Measurements from ENCODE around the gene MICA.
"Not testable (repeated sequence)": the region's sequence is repeated elsewhere in the genome, so short reads cannot be mapped to it uniquely, and the experiment has no call there.

The MICA gene

GRCh38 chr6:31426395-31427354, 23.3 kb downstream of the MICA start:
- Histone ChIP-seq H3K9me3 (no peaks in the 10 kb centered on the region), H3K27ac (no peak overlapping the region), H3K27me3 (peaks cover 52% of the 10 kb centered on the region), H3K4me1 (ENCODE audit: control insufficient read depth in 1 of 2, insufficient read depth in 1 of 2, low read depth in 1 of 2, low read length in 1 of 2) (no peaks in the 10 kb centered on the region), H3K36me3 (no peaks in the 10 kb centered on the region), H3K4me3 (ENCODE audit: low read depth in 1 of 2, low read length in 1 of 2) (no peak overlapping the region)
- TF ChIP-seq CTCF (IDR thresholded peaks at IDR 0.05): no peak

DNA sequence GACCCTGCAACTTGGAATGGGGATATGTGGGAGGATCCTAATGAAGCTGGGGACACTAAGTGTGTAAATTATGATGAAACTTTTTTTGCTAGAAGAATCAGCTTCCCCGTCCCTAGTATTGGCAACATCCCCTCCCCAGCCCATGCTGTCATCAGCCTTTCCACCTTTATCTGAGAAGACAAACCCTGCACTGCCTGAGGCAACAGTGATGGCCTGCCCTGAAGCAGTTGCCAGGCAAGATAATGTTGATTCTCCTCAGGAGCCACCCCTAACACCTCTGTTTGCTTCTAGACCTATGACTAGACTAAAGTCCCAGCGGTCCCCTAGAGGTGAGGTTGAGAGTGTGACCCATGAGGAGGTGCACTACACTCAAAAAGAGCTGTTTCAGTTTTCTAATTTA, 27.1 kb downstream of the MICA start:
- no peak for TF ChIP-seq CTCF (IDR thresholded peaks at IDR 0.05)
- Histone ChIP-seq H3K27ac (no peak overlapping the region), H3K4me3 (ENCODE audit: low read depth in 1 of 2, low read length in 1 of 2) (no peak overlapping the region), H3K4me1 (ENCODE audit: control insufficient read depth in 1 of 2, insufficient read depth in 1 of 2, low read depth in 1 of 2, low read length in 1 of 2) (no peaks in the 10 kb centered on the region), H3K27me3 (peaks cover 25% of the 10 kb centered on the region), H3K36me3 (no peaks in the 10 kb centered on the region), H3K9me3 (no peaks in the 10 kb centered on the region)

DNA sequence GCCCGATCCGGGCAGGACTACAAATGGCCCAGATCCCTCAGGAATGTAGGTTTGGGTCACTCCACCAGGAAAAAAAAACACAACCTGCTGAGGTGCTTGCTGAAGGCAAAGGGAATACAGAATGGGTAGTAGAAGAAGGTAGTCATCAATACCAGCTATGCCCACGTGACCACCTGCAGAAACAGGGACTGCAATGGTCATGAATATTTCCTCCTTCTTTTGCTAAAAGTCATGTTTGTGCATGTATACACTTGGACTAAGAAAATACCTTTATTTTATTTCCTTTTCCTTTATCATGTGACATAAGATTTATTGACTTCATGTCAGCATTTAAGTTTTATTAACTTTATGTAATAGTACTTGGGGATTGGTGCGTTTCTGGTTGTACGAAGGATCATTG, 31.7 kb downstream of the MICA start:
- not testable (repeated sequence) for H3K36me3 ChIP-seq; H3K27ac ChIP-seq; H3K4me3 ChIP-seq (ENCODE audit: low read depth in 1 of 2, low read length in 1 of 2); H3K9me3 ChIP-seq; H3K4me1 ChIP-seq (ENCODE audit: control insufficient read depth in 1 of 2, insufficient read depth in 1 of 2, low read depth in 1 of 2, low read length in 1 of 2)
- peaks cover 55% of the 10 kb centered on the region for H3K27me3 ChIP-seq

DNA sequence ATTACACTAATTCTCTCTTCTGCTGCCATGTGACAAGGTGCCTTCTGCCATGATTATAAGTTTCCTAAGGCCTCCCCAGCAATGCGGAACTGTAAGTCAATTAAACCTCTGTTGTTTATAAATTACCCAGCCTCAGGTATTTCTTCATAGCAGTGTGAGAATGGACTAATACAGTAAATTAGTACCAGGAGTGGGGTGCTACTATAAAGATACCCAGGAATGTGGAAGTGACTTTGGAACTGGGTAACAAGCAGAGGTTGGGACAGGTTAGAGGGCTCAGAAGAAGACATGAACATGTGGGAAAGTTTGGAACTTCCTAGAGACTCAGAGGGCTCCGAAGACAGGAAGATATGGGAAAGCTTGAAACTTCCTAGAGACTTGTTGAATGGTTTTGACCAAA, 34.8 kb downstream of the MICA start:
- H3K4me3 ChIP-seq (ENCODE audit: low read depth in 1 of 2, low read length in 1 of 2): no peak overlapping the region
- no peaks in the 10 kb centered on the region for H3K36me3 ChIP-seq
- H3K27me3 ChIP-seq: peaks cover 84% of the 10 kb centered on the region
- H3K9me3 ChIP-seq: no peaks in the 10 kb centered on the region
- no peak overlapping the region for H3K27ac ChIP-seq
- peaks cover 0 to 7% of the 10 kb centered on the region in 2 experiments for H3K4me1 ChIP-seq (ENCODE audit: control insufficient read depth in 1 of 2, insufficient read depth in 1 of 2, low read depth in 1 of 2, low read length in 1 of 2)
- no peak for TF ChIP-seq CTCF (IDR thresholded peaks at IDR 0.05)

- Histone ChIP-seq H3K27ac (no peak overlapping the region), H3K4me1 (ENCODE audit: control insufficient read depth in 1 of 2, insufficient read depth in 1 of 2, low read depth in 1 of 2, low read length in 1 of 2) (peaks cover 0 to 7% of the 10 kb centered on the region in 2 experiments), H3K9me3 (no peaks in the 10 kb centered on the region), H3K4me3 (ENCODE audit: low read depth in 1 of 2, low read length in 1 of 2) (no peak overlapping the region), H3K36me3 (no peaks in the 10 kb centered on the region), H3K27me3 (peaks cover 89% of the 10 kb centered on the region)
- TF ChIP-seq CTCF (IDR thresholded peaks at IDR 0.05): no peak
Observed at GRCh38 chr6:31438677-31439076, 35.3 kb downstream of the MICA start.

All from neutrophil (primary cell).